Neural progenitor cell (in vitro differentiated cells): Measurements from ENCODE around the gene PTPRT. TPM values are rescaled to one million over a fixed set of nuclear protein-coding genes. Genes with fewer than 3 reads are reported as not detected.

Experiments used
- DNase-seq: peaks from one replicate; pipeline ENCODE4 v3.0.0-alpha.2; 2016; ENCODE audit warnings: low spot score
- H2AFZ ChIP-seq: fragments of 200-600 bp; sonication (generic); replicated peaks from 2 replicates; pipeline ENCODE4 v1.6.1; 2016; ENCODE audit warnings: antibody characterized with exemption
- H3F3A ChIP-seq: fragments of 200-600 bp; sonication (generic); 2 replicates; pipeline ENCODE4 v1.6.1; 2016; ENCODE audit warnings: antibody characterized with exemption, low read depth
- H3K27ac ChIP-seq: fragments of 200-600 bp; sonication (generic); 2 replicates; pipeline ENCODE4 v1.5.1; 2016; ENCODE audit warnings: mild to moderate bottlenecking
- H3K27me3 ChIP-seq: fragments of 200-600 bp; sonication (generic); 2 replicates; pipeline ENCODE4 v1.6.1; 2016; ENCODE audit warnings: mild to moderate bottlenecking, moderate library complexity
- H3K36me3 ChIP-seq: fragments of 200-600 bp; sonication (generic); 2 replicates; pipeline ENCODE4 v1.5.1; 2016
- H3K4me1 ChIP-seq: fragments of 200-600 bp; sonication (generic); 2 replicates; pipeline ENCODE4 v1.6.1; 2016; ENCODE audit warnings: mixed run types
- H3K4me2 ChIP-seq: fragments of 200-600 bp; sonication (generic); 2 replicates; pipeline ENCODE4 v1.6.1; 2016
- H3K4me3 ChIP-seq: fragments of 200-600 bp; sonication (generic); 2 replicates; pipeline ENCODE4 v1.5.1; 2016
- H3K79me2 ChIP-seq: fragments of 200-600 bp; sonication (generic); 2 replicates; pipeline ENCODE4 v1.6.1; 2016; ENCODE audit warnings: low read depth
- H3K9ac ChIP-seq: fragments of 200-600 bp; sonication (generic); 2 replicates; pipeline ENCODE4 v1.6.1; 2016
- H3K9me3 ChIP-seq: fragments of 200-600 bp; sonication (generic); 2 replicates; pipeline ENCODE4 v1.5.1; 2016; ENCODE audit warnings: low read depth
- H4K20me1 ChIP-seq: fragments of 200-600 bp; sonication (generic); 2 replicates; pipeline ENCODE4 v1.6.1; 2016; ENCODE audit warnings: low read depth
- H3K27ac Mint-ChIP-seq: 3 replicates; pipeline ENCODE4 v1.8.0; 2021; ENCODE audit warnings: mixed read lengths
- H3K27me3 Mint-ChIP-seq: 2 replicates; pipeline ENCODE4 v1.8.0; 2022; ENCODE audit warnings: low read depth, mild to moderate bottlenecking, inconsistent platforms, moderate library complexity, mixed read lengths; ENCODE audit not compliant: insufficient read depth
- H3K36me3 Mint-ChIP-seq: 3 replicates; pipeline ENCODE4 v1.8.0; 2021; ENCODE audit warnings: mixed read lengths
- H3K4me1 Mint-ChIP-seq: 3 replicates; pipeline ENCODE4 v1.8.0; 2021; ENCODE audit warnings: mixed read lengths
- H3K4me3 Mint-ChIP-seq: 3 replicates; pipeline ENCODE4 v1.8.0; 2021; ENCODE audit warnings: mild to moderate bottlenecking, moderate library complexity, mixed read lengths
- H3K9me3 Mint-ChIP-seq: 3 replicates; pipeline ENCODE4 v1.8.0; 2020; ENCODE audit warnings: mixed read lengths
- CTCF ChIP-seq: fragments of 200-600 bp; sonication (generic); IDR thresholded peaks from 2 replicates; pipeline ENCODE4 v1.5.1; 2017; ENCODE audit warnings: antibody characterized with exemption, mild to moderate bottlenecking
- EZH2 ChIP-seq: fragments of 200-600 bp; sonication (generic); IDR thresholded peaks from 2 replicates; pipeline ENCODE4 v1.6.1; 2017; ENCODE audit warnings: antibody characterized with exemption, mild to moderate bottlenecking, moderate library complexity
- EZH2phosphoT487 ChIP-seq: fragments of 200-600 bp; sonication (generic); IDR thresholded peaks from 2 replicates; pipeline ENCODE4 v1.6.1; 2017; ENCODE audit warnings: antibody characterized with exemption
- total RNA-seq: library from RNA; depleted of rRNA; stranded (reverse); fragments of >200 nt; gene quantifications from 2 replicates; pipeline ENCODE4 v1.2.3, GENCODE V29; 2015; ENCODE audit warnings: low replicate concordance

PTPRT gene
- total RNA-seq, 1 donor from 2014 or later = 1.1 TPM

DNA sequence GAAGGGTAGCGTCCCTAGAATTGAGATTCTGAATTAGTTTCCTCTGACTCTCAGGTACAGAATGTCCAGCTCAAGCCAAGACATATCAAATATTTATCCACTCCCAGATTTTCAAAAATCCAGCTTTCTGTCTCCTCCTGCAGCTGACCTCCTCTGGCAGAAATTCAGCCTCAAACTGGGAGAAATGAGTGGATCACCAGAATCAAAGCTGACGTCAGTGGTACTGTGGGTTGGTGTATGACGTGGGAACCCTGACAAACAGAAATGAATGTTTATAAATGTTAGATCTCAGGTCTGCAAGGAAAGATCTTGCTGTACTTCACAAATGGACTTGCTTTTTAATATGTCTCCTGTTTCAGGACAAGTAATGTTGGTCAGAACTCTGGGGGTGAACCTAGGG, 595.0 kb downstream of the PTPRT start:
- Histone ChIP-seq H3F3A (no peaks in the 10 kb centered on the region), H4K20me1 (no peaks in the 10 kb centered on the region), H3K9ac (no peak overlapping the region), H3K9me3 (no peaks in the 10 kb centered on the region), H3K36me3 (no peaks in the 10 kb centered on the region), H3K4me2 (no peak overlapping the region), H3K79me2 (no peaks in the 10 kb centered on the region), H2AFZ (no peak overlapping the region), H3K4me1 (no peaks in the 10 kb centered on the region), H3K4me3 (no peak overlapping the region), H3K27ac (no peak overlapping the region), H3K27me3 (no peaks in the 10 kb centered on the region)
- TF ChIP-seq EZH2 (no peak), CTCF (no peak), EZH2phosphoT487 (no peak)
- DNase-seq = no peak
- H3K27ac Mint-ChIP-seq = no peak overlapping the region
- H3K9me3 Mint-ChIP-seq = no peaks in the 10 kb centered on the region
- H3K4me3 Mint-ChIP-seq = no peak overlapping the region
- no peaks in the 10 kb centered on the region for H3K4me1 Mint-ChIP-seq
- H3K27me3 Mint-ChIP-seq = peaks cover 5% of the 10 kb centered on the region
- no peaks in the 10 kb centered on the region for H3K36me3 Mint-ChIP-seq

DNA sequence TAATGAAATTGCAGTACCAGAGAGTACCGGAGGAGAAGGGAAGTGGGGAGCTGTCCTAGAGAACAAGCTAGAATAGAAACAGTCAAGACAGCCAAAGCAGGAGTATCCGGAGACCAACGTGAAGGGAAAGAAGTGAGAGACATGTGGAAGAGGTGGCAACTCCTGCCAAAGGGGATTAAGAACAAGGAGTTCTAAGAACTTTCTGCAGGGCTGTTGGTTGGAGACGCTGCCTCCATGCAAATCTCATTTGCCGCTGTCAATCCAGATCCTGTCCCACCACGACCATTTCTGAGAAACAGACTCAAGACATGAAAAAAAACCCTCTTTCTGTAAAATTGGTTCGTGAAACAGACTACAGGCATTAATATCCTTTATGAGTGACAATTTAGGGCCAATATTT, 595.7 kb downstream of the PTPRT start:
- Histone ChIP-seq H3K4me2 (no peak overlapping the region), H3K4me3 (no peak overlapping the region), H3K79me2 (no peaks in the 10 kb centered on the region), H3K27ac (no peak overlapping the region), H3F3A (no peaks in the 10 kb centered on the region), H3K4me1 (no peaks in the 10 kb centered on the region), H2AFZ (no peak overlapping the region), H3K9ac (no peak overlapping the region), H4K20me1 (no peaks in the 10 kb centered on the region), H3K27me3 (no peaks in the 10 kb centered on the region), H3K9me3 (no peaks in the 10 kb centered on the region), H3K36me3 (no peaks in the 10 kb centered on the region)
- no peaks in the 10 kb centered on the region for H3K9me3 Mint-ChIP-seq
- H3K27me3 Mint-ChIP-seq = peaks cover 5% of the 10 kb centered on the region
- no peak for TF ChIP-seq EZH2
- TF ChIP-seq EZH2phosphoT487 = no peak
- no peak for TF ChIP-seq CTCF
- no peak overlapping the region for H3K4me3 Mint-ChIP-seq
- DNase-seq = no peak
- no peaks in the 10 kb centered on the region for H3K4me1 Mint-ChIP-seq
- no peak overlapping the region for H3K27ac Mint-ChIP-seq
- no peaks in the 10 kb centered on the region for H3K36me3 Mint-ChIP-seq

- no peak for TF ChIP-seq EZH2phosphoT487
- no peak for TF ChIP-seq EZH2
- TF ChIP-seq CTCF = no peak
- no peak overlapping the region for H3K27ac Mint-ChIP-seq
- peaks cover 3% of the 10 kb centered on the region for H3K4me1 Mint-ChIP-seq
- no peak overlapping the region for H3K9ac ChIP-seq
- H3K4me3 Mint-ChIP-seq = no peak overlapping the region
- no peak overlapping the region for H3K27ac ChIP-seq
- H3K27me3 ChIP-seq = no peaks in the 10 kb centered on the region
- H3K4me1 ChIP-seq = no peaks in the 10 kb centered on the region
- H2AFZ ChIP-seq = no peak overlapping the region
- H3K27me3 Mint-ChIP-seq = no peaks in the 10 kb centered on the region
- no peaks in the 10 kb centered on the region for H3F3A ChIP-seq
- no peaks in the 10 kb centered on the region for H3K9me3 Mint-ChIP-seq
- no peaks in the 10 kb centered on the region for H3K36me3 Mint-ChIP-seq
- no peaks in the 10 kb centered on the region for H4K20me1 ChIP-seq
- no peak overlapping the region for H3K4me2 ChIP-seq
- H3K79me2 ChIP-seq = no peaks in the 10 kb centered on the region
- no peaks in the 10 kb centered on the region for H3K9me3 ChIP-seq
- no peaks in the 10 kb centered on the region for H3K36me3 ChIP-seq
- DNase-seq = no peak
- no peak overlapping the region for H3K4me3 ChIP-seq
These were observed 599.6 kb downstream of the PTPRT start for GRCh38 chr20:42589976-42590639.
